Cerebellar nuclear complex (tissue), 1 donor: Measurements from ENCODE around the gene C1QTNF2.
A peak's percentile ranks its signal among the peaks of the same experiment; 100 is the strongest.

Source experiments
- DNase-seq, 2 experiments: peaks; one replicate each; lab custom pipeline; 2025; lab: John Stamatoyannopoulos, UW

Gene C1QTNF2

DNA sequence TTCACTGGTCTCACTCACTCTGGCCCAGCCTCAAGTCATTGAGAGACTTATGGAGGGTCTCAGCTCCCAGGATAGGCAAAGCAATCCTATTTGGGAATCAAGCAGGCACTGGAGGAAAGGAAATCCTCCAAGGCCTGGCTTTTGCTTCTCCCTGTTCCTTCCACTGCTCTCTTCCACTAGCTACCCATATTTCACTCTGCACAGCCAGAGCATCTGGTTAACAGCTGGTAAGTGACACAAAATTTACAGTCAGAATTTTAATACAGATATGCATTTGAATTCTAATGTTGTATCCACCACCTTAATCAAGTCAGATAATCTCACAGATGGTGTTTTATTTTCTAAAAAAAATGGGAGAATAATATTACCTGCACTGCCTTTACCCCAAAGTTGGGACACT, 868 bp upstream of the C1QTNF2 start:
- no peak for DNase-seq

GRCh38 chr5:160370713-160371034, 248 bp upstream of the C1QTNF2 start:
- DNase-seq = no peak

- no peak for DNase-seq
Observed at GRCh38 chr5:160367885-160368284, 2.5 kb downstream of the C1QTNF2 start.

DNA sequence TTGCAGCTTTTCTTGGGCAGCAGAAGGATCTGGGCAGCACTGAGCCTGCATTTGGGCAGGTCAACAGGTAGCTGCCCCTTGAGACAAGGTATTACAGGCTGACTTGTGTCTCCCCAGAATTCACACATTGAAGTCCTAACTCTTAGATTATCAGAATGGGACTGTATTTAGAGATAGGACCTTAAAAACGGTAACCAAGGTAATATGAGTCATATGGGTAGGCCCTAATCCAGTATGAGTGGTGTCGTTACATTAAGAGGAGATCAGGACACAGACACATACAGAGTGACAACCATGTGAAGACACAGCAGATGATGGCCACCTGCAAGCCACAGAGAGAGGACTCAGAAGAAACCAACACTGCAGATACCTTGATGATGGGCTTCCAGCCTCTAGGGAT, 3.2 kb downstream of the C1QTNF2 start:
- no peak for DNase-seq

DNA sequence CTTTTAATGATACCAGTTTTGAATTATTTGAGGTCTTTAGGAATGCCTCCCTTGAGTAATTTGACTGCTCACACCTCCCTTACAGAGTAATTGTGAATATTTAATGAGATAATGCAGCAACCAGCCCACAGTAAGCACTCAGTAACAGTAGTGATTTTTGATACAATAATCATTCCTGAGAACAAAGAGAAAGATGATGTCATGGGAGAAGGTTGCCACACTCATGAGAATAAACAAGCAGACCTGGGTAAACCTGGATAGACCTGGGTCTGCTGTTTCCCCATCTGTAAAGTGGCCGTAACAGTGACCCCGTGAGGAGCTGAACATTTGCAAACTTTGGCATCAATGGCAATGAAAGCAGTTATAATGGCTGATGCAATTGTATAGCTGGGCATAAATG, 4.2 kb downstream of the C1QTNF2 start:
- no peak for DNase-seq

- DNase-seq = no peak
Observed at GRCh38 chr5:160363660-160364395, 6.6 kb downstream of the C1QTNF2 start.

- no peak for DNase-seq
Observed at GRCh38 chr5:160363211-160363610, 7.2 kb downstream of the C1QTNF2 start.

GRCh38 chr5:160361624-160362228, 8.7 kb downstream of the C1QTNF2 start:
- no peak for DNase-seq

- no peak for DNase-seq
Observed at GRCh38 chr5:160360310-160360709, 10.1 kb downstream of the C1QTNF2 start.

DNA sequence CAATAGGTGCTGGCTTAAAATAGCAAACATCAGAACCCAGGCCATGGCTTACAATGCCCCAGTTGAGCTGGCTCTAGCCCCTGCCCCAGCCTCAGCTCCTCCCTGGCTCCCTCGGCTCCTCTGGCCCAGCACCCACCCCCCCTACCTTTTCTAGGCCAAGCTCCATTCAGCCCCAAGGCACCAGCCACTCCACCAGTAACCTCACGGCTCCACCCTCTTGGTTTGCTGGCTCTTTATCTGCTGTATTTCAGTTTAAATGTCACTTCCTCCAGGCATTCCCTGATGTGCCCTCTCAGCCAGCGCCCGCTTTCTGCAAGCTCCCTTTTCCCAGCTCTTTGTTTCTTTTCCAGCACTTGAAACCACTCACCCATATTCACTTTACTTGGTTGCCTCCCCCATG, 10.6 kb downstream of the C1QTNF2 start:
- no peak for DNase-seq

DNA sequence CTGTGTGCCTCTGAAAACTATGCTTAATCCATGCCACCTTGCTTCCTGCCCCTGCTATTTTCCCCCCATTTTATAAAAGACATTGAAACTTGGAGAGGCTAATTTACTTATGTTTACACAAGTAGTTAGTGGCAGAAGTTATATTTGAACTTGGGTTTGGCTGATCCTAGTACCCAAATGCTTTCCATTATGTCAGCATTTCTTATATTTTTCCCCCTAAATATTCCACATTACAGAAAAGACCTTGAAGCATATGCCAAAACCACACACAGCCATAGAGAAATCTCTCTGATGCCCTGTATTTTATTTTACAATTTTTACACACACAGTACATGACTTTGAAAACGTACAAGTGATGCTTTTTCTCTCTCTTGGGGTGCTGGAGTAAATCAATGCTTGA, 11.2 kb downstream of the C1QTNF2 start:
- no peak for DNase-seq

DNA sequence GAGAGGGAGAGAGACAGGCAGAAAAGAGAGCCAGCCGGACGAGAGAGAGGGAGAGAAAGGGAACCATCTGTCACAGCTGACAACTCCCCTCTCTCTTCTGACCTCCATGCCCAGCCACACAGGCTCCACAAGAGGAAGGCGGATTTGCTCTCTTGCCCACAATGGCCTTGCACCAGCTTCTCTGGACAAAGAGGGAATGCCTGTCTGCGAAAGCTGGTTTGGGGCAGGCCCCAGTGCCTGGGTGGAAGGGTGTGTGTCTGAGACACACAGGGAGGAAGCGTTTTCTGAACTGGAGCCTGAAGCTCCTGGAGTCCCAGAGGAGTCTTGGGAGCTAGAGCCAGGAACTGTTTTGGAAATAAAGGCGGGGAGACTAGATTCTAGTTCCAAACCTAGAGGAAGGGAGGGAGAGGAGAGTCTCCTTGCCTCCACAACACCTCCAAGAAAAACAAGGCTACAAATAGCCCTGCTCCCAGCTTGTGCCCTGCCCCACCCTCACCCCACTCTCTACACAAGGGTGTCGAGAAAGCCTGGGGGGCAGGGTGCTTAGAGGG, 12.5 kb downstream of the C1QTNF2 start:
- DNase-seq = peak in 1 of 2 experiments; percentile 75

- no peak for DNase-seq
Observed at GRCh38 chr5:160357394-160357793, 13.0 kb downstream of the C1QTNF2 start.

DNA sequence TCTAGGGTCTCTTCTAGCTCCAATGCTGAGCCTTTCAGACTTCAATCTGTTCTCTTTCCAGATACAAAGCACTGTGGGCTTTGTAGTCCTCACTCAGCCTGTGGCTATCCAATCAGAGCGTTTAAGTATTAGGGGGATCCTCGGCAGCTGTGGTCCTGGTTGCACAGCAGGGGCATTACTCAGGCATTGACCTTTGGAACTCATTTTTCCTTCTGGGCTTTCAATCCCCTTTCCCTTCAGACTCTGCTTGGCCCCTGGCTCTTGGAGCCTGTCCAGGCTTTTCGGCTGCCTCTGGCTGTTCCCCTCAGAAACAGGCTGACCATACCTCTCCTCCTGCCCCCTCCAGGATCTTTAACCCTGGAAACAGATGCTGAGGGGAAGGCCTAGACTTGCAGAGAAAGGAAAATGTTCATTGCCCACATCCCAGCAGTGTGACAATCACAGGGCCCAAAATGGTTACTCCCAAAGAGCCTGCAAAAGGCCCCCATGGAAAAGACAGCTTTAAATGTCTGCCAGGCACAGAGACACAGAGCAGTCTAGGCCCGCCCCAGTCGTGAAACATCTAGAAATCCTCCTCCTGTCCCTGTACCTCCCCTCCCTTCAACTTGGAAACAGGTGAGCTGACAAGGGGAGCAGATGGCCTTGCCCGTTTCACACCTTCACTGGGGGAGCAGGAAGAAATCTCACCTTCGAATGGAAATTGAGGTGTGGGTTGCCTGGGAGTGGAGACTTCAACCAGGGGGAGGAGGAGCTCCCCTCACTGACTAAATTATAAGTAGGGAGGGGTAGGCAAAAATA, 13.7 kb downstream of the C1QTNF2 start:
- DNase-seq = peak in 1 of 2 experiments; percentile 7

GRCh38 chr5:160354666-160355065, 15.8 kb downstream of the C1QTNF2 start:
- no peak for DNase-seq

GRCh38 chr5:160353379-160353778, 17.0 kb downstream of the C1QTNF2 start:
- DNase-seq = peak; percentile 68 to 82

DNA sequence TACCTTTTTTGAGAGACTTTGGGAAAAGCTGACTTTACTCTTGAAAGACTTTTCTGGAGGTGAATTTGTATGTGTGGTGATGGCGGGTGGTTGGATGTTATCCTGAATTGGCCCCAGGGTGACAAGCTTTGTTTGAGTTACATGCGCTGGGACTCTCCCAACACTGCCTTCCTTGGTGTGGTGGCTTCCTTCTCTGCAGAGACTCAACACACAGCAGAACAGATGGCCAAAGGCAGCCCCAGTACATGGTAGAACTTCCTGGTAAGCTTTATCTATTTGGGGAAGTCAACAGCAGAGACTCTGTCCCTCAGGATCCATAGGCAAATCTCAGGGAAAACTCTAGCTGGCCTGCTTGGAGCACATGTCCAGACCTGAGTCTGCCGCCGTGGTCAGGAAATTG, 18.1 kb downstream of the C1QTNF2 start:
- DNase-seq = no peak

DNA sequence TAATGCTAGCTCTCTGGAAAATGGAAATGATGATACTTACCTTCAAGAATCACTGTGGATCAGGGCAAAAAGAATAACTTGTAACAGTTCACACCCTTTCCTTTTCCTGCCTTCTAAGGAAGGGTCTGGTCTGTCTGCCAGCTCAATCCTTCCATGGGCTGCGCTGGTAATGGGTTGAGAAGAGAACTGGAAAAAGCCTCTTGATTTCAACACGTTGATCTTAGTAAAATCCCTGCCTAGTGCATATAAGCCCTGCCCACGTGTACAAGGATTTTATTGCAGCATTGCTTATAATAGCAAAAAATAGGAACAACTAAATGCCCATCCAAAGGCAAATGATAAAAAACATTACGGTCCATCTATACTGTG, 20.5 kb downstream of the C1QTNF2 start:
- no peak for DNase-seq

GRCh38 chr5:160349249-160349934, 21.0 kb downstream of the C1QTNF2 start:
- DNase-seq = no peak

DNA sequence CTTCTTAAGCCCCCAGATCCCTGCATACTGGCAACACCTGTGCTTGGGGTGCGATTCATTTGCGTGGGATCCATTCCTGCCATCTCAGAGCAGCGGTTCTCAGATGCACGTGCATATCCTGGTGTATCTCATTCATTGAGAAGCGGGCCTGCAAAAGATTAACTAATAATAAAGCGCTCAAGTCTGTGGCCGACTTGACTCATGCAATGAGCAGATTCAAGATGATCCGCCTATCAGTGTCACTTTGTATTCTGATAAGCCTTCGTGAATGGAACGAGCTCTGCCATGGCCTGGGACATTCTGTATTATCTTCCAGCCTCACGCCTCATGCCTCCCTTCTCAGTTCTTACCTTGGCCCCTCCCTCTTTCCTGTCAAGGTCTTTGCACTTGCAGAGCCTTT, 22.3 kb downstream of the C1QTNF2 start:
- no peak for DNase-seq

DNA sequence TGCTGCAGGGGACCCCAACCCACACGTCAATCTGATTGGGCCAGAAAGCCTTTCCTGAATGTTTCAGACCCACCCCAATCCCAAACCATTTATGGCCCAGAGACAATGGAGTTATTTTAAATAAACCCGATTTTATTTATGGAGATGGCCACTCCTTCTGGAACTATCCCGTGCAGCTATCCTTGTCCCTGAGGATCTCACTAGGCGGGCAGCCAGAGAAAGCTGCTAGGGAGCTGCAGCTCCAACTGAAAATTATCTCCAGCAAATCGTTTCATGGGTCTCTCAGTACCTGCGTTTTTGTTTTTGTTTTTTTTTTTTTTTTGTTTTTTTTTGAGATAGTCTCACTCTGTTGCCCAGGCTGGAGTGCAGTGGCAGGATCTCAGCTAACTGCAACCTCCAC, 23.0 kb downstream of the C1QTNF2 start:
- DNase-seq = no peak

DNA sequence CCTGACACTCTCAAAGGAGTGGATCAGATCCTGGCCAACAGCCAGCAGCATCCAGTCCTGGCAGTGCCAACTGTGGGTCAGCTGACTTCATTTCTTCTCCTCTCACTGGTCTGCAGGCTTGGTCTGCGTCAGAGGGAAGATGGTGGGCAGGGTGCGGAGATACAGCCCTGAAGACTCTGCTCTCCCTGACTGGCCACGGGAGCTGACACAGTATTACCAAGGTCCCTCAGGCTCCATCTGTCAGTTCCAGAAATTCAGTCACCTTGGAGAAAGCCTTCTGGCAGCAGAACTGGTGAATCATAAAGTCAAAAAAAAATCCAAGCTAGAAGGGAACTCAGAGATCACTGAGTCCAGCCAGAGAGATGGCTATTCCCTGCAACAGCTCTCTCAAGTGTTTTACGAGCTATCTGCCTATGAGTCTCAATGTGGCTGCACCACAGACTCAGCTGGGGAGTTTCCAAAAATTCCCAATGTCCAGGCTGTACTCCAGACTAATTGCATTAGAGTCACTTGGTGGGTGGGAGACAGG, 27.9 kb downstream of the C1QTNF2 start:
- peak; percentile 39 to 64 for DNase-seq
